ENCODE measurements around the gene ARHGAP44.

The ARHGAP44 gene

DNA sequence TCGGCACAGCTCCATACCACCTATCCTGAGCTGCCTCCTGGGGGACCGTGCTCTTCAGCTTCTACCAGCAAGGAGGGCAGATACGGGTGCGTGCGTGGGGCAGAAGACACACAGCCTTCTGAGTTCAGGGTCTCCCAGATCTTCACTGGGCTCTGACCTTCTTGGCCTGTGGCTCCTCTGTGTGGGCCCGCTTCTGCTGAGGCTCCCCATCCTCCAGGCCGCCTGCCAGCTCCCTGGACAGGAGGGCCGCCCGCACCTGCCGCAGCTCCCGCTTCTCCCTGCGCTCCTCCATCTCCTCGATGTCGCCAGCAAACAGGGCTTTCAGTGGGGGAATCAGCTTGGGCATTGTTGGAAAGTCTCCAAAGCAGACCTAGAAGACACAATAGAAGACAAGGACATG is 203.4 kb downstream of the ARHGAP44 start:
- no peak for DNase-seq (ENCODE audit: low read depth in 1 of 2, low spot score in 1 of 2)

DNA sequence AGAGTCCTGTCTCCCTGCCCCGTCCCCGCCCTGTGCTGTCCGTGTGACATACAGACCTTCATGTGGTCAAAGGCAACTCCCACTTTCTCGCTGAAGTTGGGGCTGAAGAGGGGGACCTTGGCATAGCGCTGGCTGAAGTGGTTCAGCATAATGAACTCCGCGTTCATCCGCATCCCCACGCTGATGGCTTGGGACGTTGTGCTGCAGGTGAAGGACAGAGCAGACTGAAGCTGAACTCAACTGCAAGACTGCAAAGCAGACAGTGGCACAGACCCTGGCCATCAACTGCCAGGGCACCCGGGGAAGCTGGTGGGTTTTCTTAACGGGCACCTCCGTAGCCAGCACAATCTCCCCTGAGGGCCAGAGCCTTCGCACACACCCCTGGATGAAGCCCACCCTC is 204.3 kb downstream of the ARHGAP44 start:
- DNase-seq (ENCODE audit: low read depth in 1 of 2, low spot score in 1 of 2), result no peak

DNA sequence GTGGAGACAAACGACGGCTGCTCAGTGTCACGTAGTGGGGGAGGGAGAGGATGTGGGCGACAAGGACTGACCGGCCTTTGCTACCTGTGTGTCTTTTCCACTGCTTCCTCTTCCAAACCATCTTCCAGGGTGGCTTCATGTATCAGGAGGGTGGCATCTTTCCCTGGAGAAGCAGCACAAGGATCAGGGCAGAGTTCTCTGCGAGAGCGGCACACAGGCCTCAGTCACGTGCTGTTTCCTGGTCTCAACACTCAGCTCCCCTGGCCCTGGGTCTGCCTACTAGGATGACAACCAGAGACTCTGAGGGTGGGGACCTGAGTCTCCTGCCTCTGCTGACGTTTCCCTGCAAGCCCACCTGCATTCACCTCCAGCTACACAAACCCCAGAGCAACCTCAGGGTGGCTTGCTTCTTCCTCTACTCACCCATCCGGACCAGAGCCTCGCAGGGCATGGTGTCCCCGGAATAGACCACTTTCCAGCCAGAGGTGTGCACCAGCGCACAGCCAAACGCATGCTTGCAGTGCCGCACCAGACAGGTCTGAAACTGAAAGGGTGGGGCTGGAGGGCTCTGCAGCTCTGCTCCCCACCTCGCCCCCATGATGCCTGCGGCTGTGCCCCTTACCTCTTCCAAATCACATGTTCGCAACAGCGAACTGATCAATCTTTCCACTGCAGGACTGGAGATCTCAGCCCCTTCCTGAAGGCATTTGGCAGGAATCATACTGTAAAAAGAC is 205.2 kb downstream of the ARHGAP44 start:
- no peak for DNase-seq (ENCODE audit: low read depth in 1 of 2, low spot score in 1 of 2)

DNA sequence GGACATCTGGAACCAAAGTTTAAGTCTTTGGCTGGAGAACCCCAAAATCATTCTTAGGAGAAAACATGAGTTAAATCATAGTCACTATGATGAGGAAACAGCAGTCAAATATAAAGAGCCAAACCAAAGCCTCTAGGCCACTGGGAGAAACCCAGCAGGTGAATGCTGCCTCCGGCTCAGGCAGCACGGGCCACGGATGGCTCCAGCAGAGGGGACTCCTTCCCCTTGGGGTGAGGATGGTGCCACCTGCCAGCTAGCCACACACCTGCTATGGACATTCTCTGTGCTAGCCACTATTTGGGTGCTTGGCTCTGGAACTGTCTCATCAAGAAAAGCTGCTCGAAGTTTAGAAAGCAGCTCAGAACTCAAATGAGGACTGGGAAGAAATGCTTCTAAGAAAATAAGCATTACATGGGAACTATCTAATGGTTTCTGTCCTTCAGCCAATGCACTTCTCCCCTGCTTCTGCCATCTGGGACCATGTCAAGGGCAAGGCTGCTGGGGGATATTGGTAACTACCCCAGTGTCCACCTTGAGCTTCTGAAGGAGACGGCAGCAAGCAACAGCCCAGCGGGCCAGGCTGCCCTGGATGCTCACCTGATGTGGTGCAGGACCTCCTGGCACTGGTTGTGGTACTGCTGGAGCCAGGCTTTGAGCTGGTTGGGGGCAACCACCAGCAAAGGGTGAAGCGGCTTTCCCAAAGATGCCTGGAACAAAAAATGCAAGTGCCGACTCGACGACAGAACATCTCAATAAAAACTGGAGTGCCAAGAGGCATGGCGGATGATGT is 206.0 kb downstream of the ARHGAP44 start:
- DNase-seq (ENCODE audit: low read depth in 1 of 2, low spot score in 1 of 2), result no peak

DNA sequence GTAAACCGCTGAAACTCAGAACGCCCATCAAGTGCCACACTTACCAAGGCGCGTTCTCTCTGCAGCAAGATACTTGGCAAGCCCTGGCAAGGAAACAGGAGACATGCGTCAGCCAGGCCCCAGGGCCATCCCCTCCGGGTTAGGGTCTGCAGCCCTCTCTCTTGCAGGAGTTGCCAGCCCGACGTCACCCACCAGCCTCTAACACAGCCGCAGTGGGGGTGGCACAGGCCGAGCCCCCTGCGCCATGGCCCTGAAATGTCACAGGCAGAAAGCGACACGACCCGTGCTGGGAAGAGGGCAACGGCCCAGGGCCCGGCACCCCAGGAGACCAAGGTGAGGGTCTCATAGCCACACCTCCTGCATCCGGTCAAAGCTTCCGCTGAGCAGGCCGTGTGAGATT is 206.6 kb downstream of the ARHGAP44 start:
- no peak for DNase-seq (ENCODE audit: low read depth in 1 of 2, low spot score in 1 of 2)

DNA sequence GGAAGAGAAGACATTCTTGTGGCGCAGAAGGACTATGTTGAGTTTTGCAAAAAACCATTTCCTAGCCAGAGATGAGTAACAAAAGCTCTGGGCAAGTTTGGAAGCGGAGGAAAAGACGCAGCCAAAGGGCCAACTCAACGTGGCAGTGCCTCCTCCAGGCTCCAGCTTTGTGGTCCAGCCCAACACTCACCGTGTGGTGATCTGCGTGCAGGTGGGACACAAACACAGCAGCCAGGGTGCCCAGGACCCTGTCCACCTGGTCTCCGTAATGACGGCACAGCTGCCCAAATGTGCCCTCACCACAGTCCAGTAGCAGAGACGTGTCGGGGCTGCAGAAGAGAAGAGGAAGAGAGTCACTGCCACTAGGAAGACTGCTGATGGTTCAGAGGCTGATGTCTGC is 207.1 kb downstream of the ARHGAP44 start:
- DNase-seq (ENCODE audit: low read depth in 1 of 2, low spot score in 1 of 2), result no peak

DNA sequence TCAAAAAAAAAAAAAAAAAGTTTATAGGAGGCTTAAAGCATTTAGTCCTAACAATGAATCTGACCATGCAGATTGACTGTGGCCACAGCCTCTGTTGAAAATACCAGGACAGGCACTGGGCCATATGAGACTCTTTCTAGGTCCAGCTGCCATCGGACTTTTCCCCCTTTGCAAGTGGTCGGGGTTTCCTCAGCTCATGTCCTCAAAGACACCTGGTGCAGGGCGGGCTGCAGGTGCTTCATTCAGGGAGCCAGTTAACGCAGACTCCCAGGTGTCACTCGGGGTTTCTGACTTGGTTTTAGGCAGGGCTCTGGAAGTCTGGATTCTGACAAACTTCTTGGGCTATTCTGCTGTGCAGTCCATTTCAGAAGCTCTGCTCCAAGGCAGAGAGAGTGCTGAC is 207.6 kb downstream of the ARHGAP44 start:
- DNase-seq (ENCODE audit: low read depth in 1 of 2, low spot score in 1 of 2), result no peak

DNA sequence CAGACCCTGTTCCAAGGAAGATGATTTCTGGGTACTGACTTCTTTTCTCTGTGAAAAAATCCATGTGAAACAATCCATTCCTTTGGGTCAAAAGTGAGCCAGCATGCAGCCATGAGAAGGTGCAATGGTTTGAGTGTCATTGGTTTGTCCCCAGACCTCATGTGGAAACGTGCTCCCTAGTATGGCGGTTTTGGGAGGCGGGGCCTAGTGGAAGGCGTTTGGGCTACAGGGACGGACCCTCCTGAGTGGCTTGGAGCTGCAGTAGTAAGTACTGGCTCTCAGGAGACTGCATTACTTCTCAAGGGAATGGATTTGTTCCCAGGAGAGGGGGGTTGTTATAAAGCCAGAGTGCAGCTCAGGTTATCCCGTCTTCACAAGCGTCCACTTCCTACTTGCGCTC is 209.2 kb downstream of the ARHGAP44 start:
- DNase-seq (ENCODE audit: low read depth in 1 of 2, low spot score in 1 of 2), result no peak

DNA sequence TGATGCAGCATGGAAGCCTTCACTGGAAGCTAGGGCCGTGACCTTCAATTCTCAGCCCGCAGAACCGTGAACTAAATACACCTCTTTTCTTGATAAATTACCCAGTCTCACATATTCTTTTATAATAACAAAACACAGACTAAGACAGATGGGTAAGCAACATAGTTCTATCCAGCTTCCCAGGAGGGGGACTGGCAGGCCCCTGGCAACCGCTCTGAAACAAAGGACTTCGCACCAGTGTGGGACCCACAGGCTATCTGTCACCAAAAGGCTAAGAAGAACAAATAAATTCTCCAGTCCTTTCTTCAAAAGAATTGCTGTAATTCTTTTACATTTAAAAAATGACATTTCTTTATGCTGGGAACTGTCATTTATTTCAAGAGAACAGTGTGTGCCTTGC is 209.6 kb downstream of the ARHGAP44 start:
- DNase-seq (ENCODE audit: low read depth in 1 of 2, low spot score in 1 of 2), result no peak

DNA sequence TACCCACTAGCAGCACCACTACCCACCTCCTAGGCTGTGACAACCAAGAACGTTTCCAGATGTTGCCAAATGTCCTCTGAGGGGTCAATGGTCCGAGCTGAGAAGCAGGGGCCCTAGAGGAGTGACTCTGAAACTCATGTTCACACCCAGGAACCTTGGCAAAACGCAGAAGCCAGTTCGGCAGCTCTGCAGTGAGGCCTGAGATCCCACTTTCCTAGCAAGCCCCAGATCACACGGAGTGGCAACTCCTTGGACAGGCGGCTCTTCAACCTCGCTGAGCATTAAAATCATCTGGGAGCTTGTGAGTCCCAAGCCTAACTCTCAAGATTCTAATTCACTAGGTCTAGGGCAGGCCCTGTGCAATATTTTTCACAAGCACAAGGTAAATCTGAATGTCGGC is 211.3 kb downstream of the ARHGAP44 start:
- DNase-seq (ENCODE audit: low read depth in 1 of 2, low spot score in 1 of 2), result no peak

DNA sequence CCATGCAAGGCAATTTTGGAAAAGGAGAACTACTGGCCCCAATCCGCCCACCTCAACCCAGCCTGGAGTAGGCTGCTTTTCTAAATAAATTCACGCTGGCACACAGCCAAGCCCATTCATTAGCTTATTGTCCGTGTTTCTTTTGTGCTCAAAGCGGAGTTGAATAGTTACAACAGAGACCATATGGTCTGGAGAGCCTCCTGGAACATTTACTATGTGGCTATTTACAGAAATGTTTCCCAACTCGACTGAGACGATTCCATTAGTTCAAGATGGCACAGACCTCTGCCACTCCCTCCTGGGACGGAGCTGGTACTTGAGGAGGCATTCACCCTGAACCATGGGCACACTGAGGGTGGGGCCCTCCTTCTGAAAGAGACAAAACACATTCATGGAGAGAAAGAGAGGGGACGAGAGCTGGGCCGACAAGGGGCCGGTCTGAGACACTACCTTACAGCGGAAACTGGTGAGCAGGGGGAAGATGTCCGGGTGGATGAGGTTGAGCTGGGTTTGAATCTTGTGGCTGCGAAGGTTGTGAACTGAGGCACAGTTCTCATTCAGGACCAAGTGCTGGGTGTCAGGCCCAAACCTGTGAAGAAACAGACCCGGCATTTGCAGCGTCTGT is 212.8 kb downstream of the ARHGAP44 start:
- no peak for DNase-seq (ENCODE audit: low read depth in 1 of 2, low spot score in 1 of 2)

DNA sequence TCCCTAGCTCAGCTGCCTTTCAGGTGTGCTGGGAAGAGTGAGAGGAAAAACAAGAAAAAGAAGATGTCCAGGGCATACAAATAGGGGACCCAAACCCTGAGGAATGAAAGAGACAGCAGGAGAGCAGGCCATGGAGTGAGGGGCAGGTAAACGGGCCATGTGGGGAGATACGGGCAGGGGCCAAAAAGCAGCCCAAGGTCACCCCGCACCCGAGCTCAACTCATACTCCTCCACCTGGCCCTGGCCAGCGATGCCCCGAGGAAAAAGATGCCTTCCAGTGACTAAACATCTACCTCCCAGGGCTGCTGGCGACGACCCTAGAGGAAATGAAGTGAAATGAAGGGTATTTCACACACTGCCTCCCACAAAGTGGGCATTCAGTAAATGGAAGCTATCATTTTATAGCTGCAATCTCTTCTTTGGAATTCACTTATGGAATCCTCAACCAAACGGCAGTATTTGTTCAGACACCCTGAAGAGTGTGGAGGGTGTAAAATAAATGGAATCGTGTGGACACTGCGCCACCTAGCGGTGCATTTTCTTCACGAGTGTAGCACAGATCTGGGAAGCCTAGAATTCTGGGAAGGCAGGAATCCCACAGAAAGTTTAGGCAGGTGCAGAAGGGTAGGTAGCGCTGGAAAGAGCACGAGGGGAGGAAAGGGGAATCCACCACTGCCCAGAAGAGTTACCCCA is 213.6 kb downstream of the ARHGAP44 start:
- peak; percentile 15 to 17 for DNase-seq (ENCODE audit: low read depth in 1 of 2, low spot score in 1 of 2)

DNA sequence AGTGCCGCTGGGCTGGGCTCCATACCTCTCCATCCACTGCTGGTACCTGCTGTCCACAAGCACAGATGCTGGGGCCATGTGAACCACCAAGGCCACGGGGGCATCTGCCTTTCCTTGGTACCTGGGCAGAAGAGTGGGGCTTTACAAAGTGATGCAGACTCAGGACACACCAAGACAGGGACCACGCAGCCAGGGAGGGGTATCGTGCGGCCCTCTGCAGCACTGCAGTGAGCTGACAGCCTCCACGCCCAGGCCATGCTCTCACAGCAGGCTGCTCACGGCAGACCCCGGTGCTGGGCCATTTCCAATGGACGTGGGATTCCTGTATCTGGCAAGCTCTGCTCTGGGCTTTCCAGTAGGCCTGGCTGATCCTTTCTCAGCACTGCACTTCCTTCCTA is 214.2 kb downstream of the ARHGAP44 start:
- no peak for DNase-seq (ENCODE audit: low read depth in 1 of 2, low spot score in 1 of 2)

DNA sequence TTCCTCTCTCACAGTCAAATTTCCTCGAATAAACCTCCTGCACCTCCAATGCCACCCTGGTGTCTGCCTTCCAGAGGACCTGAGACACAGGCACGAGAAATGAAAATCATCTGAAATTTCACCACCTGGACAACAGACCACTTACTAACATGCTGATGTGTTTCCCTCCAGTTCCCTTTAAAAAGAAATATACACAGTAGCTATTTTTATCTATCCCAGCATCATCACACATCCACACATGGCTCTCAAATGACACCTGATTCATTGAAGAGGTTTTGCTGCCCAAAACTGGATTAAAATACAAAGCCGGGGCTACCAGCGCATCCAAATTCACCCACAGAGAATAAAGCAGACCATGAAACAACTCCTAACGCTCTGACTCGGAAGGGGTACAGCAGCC is 214.6 kb downstream of the ARHGAP44 start:
- DNase-seq (ENCODE audit: low read depth in 1 of 2, low spot score in 1 of 2), result no peak

DNA sequence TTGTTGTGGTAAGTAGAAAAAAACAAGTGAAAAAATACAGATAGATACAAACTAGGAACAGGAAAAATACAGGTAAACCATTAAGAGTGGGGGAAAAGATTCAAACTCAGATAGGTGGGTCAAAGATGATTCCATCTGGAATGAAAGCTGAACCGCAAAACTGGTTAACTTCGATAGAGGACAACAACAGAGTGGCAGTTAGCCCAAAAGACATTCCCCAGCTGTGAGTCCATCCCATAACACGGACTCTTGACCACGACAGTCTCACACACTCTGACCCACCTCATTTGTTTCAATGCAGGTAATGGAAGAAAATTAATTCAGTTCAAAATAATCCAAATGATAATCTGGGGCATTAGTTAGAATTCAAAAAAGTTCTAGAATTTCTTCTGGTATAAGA is 215.0 kb downstream of the ARHGAP44 start:
- no peak for DNase-seq (ENCODE audit: low read depth in 1 of 2, low spot score in 1 of 2)

DNA sequence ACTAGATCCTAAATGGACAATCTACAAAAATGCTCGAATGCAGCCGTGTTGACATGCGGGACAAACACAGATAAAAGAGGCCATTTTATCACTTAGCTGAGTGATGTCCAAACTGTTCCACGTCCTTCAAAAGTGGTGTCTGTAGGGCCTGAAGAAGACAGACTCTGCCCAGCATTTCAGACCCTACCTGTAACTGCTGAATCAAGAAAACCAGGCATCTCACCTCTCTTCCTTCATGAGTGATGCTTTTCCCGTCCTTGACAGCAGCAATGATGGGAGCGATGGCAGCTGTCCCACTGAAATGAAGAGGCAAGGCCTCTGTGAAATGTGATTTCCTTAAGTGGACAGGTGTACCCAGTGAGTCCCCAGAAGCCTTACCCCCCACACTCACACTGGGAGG is 216.2 kb downstream of the ARHGAP44 start:
- no peak for DNase-seq (ENCODE audit: low read depth in 1 of 2, low spot score in 1 of 2)

DNA sequence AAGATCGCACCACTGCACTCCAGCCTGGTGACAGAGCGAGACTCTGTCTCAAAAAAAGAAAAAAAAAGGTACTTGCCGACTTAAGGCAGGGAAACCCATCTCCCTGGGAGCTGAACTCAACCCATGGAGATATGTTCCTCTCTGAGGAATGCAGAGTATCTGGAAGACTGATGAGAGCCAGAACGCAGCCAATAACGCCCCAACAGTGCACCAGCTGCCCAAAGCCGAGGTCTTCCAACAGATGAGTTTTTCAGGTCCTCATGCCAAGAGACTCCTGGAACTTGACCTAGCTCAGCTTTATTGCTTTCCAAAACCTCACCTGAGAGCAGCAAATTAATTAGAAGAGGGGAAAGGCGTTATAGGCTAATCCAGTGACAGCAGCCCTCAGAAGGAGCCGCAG is 219.2 kb downstream of the ARHGAP44 start:
- no peak for DNase-seq (ENCODE audit: low read depth in 1 of 2, low spot score in 1 of 2)

DNA sequence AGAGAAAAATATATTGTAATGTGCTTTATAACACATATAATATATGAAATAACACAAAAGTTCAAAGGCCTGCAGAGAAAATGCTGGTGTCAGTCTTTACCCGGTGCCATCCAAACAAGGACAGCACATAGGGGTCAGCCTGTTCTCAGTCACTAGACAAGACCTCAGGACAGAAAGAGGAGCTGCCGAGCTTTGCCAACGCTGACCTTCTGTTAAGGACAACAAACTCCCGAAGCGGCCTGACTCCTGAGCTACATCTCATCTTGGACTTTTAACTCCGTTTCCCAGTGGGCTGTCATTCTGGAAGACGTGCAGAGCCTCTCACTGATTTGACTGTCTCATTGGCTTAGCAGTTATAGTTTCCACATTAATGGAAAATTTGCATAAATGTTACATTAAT is 221.7 kb downstream of the ARHGAP44 start:
- DNase-seq (ENCODE audit: low read depth in 1 of 2, low spot score in 1 of 2), result no peak

DNA sequence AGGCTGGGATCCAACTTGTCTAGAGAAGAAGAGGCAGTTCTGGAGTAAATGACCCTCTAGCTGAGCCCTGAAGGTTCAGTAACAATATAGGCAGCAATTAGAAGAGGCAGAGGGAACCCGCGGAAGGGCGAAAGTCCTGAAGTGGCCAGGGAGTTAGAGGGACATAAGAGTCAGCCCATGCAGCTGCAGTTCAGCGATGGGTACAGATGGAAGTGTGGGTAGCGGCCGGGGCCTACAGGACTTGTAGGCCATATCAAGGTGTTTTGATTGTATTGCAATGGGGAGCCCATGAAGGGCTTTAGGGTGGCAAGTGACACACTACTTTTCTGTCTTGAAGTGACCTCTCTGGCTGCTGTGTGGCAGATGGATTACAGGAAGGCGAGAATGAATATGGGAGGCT is 225.5 kb downstream of the ARHGAP44 start:
- DNase-seq (ENCODE audit: low read depth in 1 of 2, low spot score in 1 of 2), result no peak

DNA sequence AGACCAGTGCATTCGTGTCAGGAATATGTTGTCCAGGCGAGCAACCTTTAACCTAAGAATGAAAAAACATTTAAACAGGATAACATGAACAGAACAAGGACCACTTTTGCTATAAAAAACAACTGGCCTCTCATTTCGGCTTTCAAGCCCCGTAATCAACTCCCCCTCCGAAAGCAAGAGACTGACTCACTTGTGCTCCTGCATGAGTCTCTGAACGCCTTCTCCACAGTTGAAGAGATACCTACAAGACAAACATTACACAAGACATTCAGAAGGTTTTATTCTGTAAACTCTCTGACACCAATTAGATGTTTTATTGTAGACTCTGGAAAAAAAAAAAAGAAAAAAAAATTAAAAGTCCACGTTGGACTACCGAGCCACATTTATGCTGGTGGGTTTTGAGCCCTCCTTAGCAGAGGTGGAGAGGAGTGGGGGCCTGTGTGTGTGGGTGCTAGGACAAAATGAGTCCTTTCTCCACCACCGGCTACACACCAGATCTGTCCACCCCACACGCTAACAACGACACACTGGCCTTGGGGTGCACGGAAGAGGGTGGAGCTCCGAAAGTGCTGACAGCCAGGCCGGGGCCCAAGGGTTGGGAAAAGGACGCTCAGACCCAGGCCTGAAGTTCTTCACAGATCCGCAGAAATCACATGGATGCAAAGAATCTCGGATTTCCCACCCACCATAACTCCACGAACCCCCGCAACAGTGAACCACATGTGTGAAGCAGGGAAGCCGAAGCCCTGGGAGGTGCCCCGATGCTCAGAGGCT is 227.8 kb downstream of the ARHGAP44 start:
- no peak for DNase-seq (ENCODE audit: low read depth in 1 of 2, low spot score in 1 of 2)
